DOHH2 (cell line): ENCODE measurements around the gene ZNF273.

Source experiments
- H3F3A ChIP-seq: fragments of 200-600 bp; sonication (generic), shearing (Covaris generic); 2 replicates; pipeline ENCODE4 v1.6.0; 2016; ENCODE audit warnings: antibody characterized with exemption, mild to moderate bottlenecking; ENCODE audit not compliant: control insufficient read depth, insufficient read depth
- H3K27ac ChIP-seq: fragments of 200-600 bp; sonication (generic); 2 replicates; pipeline ENCODE4 v1.5.1; 2014; ENCODE audit warnings: low read depth, mild to moderate bottlenecking, low read length, moderate library complexity
- H3K27me3 ChIP-seq: fragments of 200-600 bp; sonication (generic); 2 replicates; pipeline ENCODE4 v1.6.1; 2014; ENCODE audit warnings: mild to moderate bottlenecking, low read length, mixed read lengths; ENCODE audit not compliant: control insufficient read depth
- H3K36me3 ChIP-seq: fragments of 200-600 bp; sonication (generic); 2 replicates; pipeline ENCODE4 v1.6.1; 2014; ENCODE audit warnings: mild to moderate bottlenecking, low read length, moderate library complexity, mixed read lengths; ENCODE audit not compliant: control insufficient read depth
- H3K4me1 ChIP-seq: fragments of 200-600 bp; sonication (generic); 2 replicates; pipeline ENCODE4 v1.6.1; 2014; ENCODE audit warnings: mild to moderate bottlenecking, low read length, mixed read lengths; ENCODE audit not compliant: control insufficient read depth
- H3K4me2 ChIP-seq: fragments of 200-600 bp; sonication (generic); 2 replicates; pipeline ENCODE4 v1.6.0; 2014; ENCODE audit warnings: mild to moderate bottlenecking, low read length, moderate library complexity
- H3K4me3 ChIP-seq: fragments of 200-600 bp; sonication (generic); 2 replicates; pipeline ENCODE4 v1.5.1; 2014; ENCODE audit warnings: mild to moderate bottlenecking, low read length, mixed read lengths
- H3K79me2 ChIP-seq: fragments of 200-600 bp; sonication (generic); 2 replicates; pipeline ENCODE4 v1.6.1; 2014; ENCODE audit warnings: mild to moderate bottlenecking, low read length, mixed read lengths; ENCODE audit not compliant: control insufficient read depth
- H3K9me2 ChIP-seq: fragments of 200-600 bp; sonication (generic); replicated peaks from 2 replicates; pipeline ENCODE4 v1.6.1; 2014; ENCODE audit warnings: mild to moderate bottlenecking, low read length, mixed read lengths; ENCODE audit not compliant: control insufficient read depth
- H3K9me3 ChIP-seq: fragments of 200-600 bp; sonication (generic); 2 replicates; pipeline ENCODE4 v1.6.1; 2014; ENCODE audit warnings: antibody characterized with exemption, low read length, mixed read lengths; ENCODE audit not compliant: control insufficient read depth, insufficient read depth
- H4K20me1 ChIP-seq: fragments of 200-600 bp; sonication (generic); 2 replicates; pipeline ENCODE4 v1.6.0; 2014; ENCODE audit warnings: low read depth, mild to moderate bottlenecking, antibody characterized with exemption, low read length, moderate library complexity; ENCODE audit not compliant: control insufficient read depth, insufficient read depth
- CTCF ChIP-seq: fragments of 200-600 bp; sonication (generic); IDR thresholded peaks from one replicate; pipeline ENCODE4 v1.5.1; 2014; ENCODE audit warnings: antibody characterized with exemption, mild to moderate bottlenecking, low read depth, low read length; ENCODE audit not compliant: poor library complexity, severe bottlenecking
- EZH2phosphoT487 ChIP-seq: fragments of 200-600 bp; sonication (generic); IDR thresholded peaks from 2 replicates; pipeline ENCODE4 v1.6.1; 2017; ENCODE audit warnings: borderline replicate concordance, mild to moderate bottlenecking, antibody characterized with exemption, low read length, moderate library complexity, mixed read lengths

Gene ZNF273

GRCh38 chr7:64902806-64903721 lies at the start of gene ZNF273:
Gene ZNF273 (plus strand): TSS chr7:64903273. CDS start chr7:64903318, 45 bp downstream.
- Histone ChIP-seq H3K4me2 (peak within 1 kb of the TSS; percentile 61), H3K9me2 (no peaks in the 10 kb centered on the region), H3K9me3 (peaks cover 4% of the 10 kb centered on the region; the same call in 1 of the 2 replicates), H3K27me3 (no peaks in the 10 kb centered on the region), H3F3A (peaks cover 4% of the 10 kb centered on the region; the same call in 1 of the 2 replicates), H3K4me1 (peaks cover 47% of the 10 kb centered on the region), H4K20me1 (no peaks in the 10 kb centered on the region), H3K4me3 (peak within 1 kb of the TSS; percentile 92), H3K79me2 (peaks cover 50% of the 10 kb centered on the region), H3K27ac (peak within 1 kb of the TSS; percentile 42), H3K36me3 (peaks cover 35% of the 10 kb centered on the region)
- TF ChIP-seq EZH2phosphoT487 (no peak), CTCF (no peak)

- Histone ChIP-seq H3K4me2 (no peak overlapping the region), H3K9me3 (no peaks in the 10 kb centered on the region), H3K4me1 (no peaks in the 10 kb centered on the region), H3K4me3 (no peak overlapping the region), H3K27me3 (no peaks in the 10 kb centered on the region), H3K79me2 (no peaks in the 10 kb centered on the region), H3K27ac (no peak overlapping the region), H4K20me1 (no peaks in the 10 kb centered on the region), H3K9me2 (no peaks in the 10 kb centered on the region), H3F3A (no peaks in the 10 kb centered on the region), H3K36me3 (no peaks in the 10 kb centered on the region)
- TF ChIP-seq EZH2phosphoT487, result no peak
- TF ChIP-seq CTCF, result no peak
Observed at GRCh38 chr7:64853679-64854078, 49.4 kb upstream of the ZNF273 start.

- Histone ChIP-seq H3K4me2 (no peak overlapping the region), H3K9me2 (no peaks in the 10 kb centered on the region)
Observed at GRCh38 chr7:64854969-64855368, 48.1 kb upstream of the ZNF273 start.

More at GRCh38 chr7:64854969-64855368, 48.1 kb upstream of the ZNF273 start:
- Histone ChIP-seq H3K27ac (no peak overlapping the region), H3K4me1 (no peaks in the 10 kb centered on the region), H3F3A (no peaks in the 10 kb centered on the region), H4K20me1 (no peaks in the 10 kb centered on the region), H3K27me3 (no peaks in the 10 kb centered on the region), H3K4me3 (no peak overlapping the region), H3K9me3 (no peaks in the 10 kb centered on the region), H3K79me2 (no peaks in the 10 kb centered on the region), H3K36me3 (no peaks in the 10 kb centered on the region)
- no peak for TF ChIP-seq CTCF
- TF ChIP-seq EZH2phosphoT487, result no peak
